Putamen (tissue), 1 donor: Measurements from ENCODE around the gene PI4K2B.
A peak's percentile ranks its signal among the peaks of the same experiment; 100 is the strongest.
"Not testable (repeated sequence)": the region's sequence is repeated elsewhere in the genome, so short reads cannot be mapped to it uniquely, and the experiment has no call there.

Experiments
- DNase-seq: peaks from one replicate; pipeline ENCODE4 v3.0.0-alpha.2; 2016; ENCODE audit warnings: low spot score

The PI4K2B gene

DNA sequence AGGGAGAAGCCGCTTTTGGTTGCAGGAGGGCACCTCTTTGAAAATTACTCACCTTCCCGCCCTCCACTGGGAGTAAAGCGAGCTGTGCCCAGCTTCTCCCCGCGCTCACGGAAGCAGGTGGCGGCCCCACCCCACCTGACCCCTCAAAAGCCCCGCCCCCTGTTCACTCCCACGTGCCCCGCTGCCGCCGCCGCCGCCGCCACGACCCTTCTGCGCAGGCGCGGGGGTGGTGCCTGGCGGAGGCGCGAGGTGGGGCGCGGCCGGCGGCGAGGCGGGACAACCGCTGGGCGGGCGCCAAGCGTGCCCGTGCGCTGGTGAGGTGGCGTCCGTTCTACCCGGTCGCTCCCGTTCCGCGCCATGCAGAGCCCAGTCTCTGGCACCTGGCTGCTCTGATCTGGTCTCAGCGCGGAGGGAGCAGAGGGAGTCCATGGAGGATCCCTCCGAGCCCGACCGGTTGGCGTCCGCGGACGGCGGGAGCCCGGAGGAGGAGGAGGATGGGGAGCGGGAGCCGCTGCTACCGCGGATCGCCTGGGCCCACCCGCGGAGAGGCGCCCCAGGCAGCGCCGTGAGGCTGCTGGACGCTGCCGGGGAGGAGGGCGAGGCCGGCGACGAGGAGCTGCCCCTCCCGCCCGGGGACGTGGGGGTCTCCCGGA is at the start of gene PI4K2B:
Gene PI4K2B, plus strand, starts transcription at position 297 of the 653 bp plus-strand sequence. Its CDS starts 131 bp downstream, at position 428.
- peak; percentile 74 for DNase-seq

DNA sequence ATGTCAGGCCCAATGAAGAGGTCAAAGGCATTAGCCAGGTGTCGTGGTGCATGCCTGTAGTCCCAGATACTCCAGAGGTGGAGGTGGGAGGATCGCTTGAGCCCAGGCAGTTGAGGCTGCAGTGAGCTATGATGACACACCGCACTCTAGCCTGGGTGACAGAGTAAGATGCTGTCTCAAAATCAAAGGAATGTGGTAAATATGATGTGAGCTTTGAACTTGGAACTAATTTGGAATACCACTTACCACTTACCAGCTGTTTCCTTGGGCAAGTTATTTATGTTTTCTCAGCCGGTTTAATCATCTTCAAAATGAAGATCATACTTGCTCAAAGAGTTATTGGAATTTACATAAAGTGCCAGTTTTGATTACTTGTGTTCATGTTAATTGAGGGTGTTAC is 49.8 kb upstream of the PI4K2B start:
- DNase-seq, result no peak

DNA sequence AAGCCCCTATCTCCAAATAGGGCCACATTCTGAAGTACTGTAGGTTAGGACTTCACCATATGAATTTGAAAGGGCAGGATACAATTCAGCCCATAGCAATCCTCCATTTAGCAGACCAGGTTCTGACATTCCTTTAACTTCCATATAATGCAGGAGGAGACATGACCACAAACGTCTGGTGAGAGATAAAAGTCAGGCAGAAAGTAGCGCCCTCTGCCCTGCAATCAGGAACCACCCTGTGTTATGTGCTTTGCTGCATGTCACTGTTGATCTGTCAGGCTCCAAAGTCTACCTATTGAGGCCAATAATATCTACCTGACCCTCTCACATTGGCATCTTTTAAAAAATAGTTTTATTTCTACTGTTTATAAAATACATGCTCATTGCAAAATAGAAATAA is 43.4 kb upstream of the PI4K2B start:
- DNase-seq, result no peak

DNA sequence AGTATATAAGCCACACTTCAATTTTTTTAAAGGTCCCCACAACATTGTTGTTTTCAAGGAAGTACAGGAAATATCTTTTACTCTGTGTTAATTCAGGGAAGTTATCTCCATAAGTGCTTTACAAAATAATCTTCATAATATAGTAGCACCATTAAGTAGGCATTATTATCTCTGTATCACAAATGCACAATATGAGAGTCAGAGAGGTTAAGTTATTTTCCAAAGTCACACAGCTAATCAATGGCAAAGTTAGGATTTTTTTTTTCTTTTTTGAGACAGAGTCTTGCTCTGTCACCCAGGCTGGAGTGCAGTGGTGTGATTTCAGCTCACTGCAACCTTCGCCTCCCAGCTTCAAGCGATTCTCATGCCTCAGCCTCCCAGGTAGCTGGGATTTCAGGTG is 35.1 kb upstream of the PI4K2B start:
- no peak for DNase-seq

DNA sequence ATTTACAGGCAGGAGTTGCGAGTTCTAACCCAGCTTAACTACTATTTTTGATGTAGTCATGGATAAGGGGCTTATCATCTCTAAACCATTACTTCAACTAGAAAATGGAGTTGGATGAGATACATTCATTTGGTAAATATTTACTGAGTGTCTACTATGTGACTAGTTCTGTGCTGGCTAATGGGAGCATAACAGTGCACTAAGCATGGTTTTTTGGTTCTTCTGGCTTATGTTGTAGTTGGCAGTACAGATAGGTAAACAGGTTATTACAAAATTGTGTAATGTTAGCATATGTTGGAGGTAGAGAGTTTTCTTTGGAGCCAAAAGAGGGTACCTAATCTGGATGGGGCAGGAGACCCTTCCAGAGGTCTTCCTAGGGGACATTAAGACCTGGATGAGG is 25.8 kb upstream of the PI4K2B start:
- no peak for DNase-seq

DNA sequence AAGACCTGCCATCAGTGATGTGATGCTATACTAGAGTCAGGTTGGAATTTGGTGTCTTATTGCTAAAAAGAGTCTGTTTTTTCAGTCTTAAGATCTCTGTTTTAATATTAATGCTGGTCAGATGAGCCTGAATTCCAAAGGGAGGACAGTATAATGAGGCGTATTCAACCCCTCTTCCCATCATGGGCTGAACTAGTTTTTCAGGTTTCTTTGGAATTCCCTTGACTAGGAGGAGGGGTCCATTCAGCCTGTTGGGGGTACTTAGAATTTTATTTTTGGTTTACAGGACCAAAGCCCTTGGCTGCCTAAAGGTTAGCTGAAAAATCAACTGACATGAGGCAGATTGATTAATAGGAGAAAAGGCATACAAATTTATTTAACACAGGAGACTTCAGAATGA is 24.1 kb upstream of the PI4K2B start:
- DNase-seq, result no peak

DNA sequence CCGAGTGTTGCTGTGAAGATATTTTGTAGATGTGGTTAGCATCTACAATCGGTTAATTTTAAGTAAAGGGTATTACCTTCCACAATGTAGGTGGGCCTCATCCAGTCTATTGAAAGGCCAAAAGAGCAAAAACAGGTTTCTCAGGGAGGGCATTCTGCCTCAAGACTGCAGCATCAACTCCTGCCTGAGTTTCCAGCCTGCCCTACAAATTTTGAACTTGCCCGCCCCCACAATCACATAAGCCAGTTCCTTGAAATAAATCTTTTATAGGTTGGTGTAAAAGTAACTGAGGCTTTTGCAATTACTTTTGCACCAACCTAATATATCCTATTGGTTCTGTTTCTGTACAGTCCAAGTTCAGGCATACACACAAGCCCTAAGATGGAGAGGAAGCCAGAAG is 22.1 kb upstream of the PI4K2B start:
- DNase-seq, result no peak

DNA sequence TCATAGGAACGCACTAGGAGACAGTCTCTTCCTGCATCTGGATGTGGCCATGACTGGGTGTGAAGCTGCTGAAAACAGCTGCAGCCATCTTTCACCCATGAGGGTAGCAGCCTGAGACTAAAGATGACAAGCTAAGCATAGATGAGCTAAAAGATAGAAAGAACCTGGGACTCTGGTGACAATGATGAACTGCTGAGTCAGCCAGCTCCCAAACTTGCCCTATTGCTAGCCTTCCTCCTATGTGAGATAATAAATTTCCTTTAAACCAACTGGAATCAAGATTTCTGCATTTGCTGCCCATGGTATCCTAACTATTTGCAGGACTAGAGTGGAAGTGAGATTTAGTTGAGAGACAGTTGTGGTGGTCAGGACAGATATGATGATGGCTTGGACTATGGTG is 21.0 kb upstream of the PI4K2B start:
- no peak for DNase-seq

DNA sequence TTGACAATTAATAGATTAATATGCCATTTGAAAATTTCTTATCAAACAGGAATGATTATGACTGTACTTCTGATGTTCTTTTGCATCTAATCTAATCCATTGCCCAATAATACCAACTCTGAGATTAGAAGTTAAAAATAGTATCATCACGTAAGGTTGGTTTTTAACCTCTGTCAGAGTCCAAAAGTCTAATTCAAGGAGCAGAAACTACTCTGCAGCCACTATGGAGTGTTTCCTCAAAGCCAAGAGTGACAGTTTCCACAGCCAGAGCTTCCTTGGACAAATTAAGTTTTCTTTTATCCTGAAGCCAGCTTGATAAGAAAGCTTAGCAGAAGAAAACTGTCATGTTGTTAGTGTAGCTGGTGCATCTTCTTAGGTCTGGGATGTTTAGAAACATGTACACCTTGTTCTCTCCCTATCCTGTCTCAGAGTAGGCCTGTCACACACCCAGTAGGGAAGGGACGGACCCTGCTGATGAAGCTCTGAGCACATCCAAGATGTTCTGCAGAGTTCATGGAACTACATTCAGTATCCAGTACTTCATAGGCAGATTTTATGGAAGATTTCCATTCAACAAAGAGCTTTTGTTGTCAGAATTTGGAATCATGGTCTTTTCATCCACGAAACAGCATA is 20.4 kb upstream of the PI4K2B start:
- DNase-seq, result no peak

DNA sequence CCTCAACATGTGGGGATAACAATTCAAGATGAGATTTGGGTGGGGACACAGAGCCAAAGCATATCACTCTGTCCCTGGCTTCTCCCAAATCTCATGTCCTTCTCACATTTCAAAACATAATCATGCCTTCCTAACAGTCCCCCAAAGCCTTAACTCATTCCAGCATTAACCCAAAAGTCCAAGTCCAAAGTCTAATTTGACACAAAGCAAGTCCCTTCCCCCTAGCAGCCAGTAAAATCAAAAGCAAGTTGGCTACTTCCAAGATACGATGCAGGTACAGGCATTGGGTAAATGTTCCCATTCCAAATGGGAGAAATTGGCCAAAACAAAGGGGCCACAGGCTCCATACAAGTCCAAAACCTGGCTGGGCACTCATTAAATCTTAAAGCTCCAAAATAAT is 19.1 kb upstream of the PI4K2B start:
- DNase-seq, result not testable (repeated sequence)

DNA sequence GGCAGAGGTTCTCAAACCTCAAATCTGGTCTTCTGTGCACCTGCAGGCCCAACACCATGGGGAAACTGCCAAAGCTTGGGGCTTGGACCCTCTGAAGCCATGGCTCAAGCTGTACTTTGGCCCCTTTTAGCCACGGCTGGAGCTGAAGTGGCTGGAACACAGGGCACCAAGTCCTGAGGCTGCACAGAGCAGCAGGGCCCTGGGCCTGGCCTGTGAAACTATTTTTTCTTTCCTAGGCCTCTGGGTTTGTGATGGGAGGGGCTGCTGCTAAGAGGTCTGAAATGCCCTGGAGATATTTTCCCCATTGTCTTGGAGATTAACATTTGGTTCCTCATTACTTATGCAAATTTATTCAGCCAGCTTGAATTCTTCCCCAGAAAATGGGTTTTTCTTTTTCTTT is 18.3 kb upstream of the PI4K2B start:
- DNase-seq, result no peak

DNA sequence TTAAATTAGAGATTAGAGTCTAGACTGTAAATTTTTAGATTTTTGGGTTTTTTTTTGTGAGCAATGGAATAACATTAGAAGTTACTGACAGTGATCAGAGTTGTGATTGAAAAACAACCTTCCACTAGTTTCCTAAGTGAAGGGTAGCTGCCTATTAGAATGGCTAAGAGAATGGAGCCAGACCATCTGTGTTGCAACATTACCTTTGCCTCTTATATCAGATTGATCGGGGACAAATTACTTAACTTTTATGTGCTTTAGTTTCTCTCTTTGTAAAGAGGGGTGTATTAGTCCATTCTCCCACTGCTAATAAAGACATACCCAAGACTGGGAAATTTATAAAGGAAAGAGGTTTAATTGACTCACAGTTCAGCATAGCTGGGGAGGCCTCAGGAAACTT is 12.5 kb upstream of the PI4K2B start:
- DNase-seq, result no peak

DNA sequence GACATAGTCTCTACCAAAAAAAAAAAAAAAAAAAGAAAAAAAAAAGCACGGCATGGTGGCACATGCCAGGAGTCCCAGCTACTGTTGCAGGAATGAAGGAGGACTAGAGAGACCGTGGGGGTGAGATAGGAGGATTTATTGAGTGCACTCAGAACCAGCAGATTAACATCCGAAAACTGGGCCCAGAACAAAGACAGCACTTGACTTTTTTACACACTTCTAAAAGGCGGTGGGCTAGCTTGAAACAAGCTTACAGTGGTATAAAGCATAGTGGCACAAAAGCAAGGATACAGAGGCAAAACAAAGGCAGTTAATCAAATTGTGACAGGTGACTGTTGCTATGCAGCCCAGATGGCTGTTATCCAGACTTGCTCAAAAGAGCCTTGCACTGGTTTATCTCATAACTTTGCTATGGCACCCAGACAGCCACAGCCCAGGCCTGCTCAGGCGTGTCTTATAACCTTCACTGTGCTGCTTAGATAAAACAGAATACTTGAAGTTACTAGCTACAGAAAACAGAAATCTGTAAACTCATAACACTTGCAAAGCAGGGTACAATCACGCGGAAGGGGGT is 9.9 kb upstream of the PI4K2B start:
- DNase-seq, result no peak

DNA sequence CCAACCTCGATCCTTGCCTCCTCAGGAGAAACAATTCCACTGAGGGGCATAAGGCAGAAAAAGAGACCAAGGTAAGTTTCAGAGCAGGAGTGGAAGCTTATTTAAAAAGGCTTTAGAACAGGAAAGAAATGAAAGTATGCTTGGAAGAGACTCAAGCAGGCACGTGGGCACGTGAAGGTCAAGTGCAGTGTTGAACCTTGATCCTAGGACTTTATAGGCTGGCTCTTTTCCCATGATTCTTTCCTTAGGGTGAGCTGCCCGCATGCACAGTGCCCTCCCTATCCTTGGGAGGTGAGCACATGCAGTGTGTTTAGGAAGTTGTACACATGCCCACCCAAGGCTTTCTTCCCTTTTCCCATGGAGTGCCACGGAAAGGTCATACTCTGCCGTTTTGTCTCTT is 4.0 kb upstream of the PI4K2B start:
- DNase-seq, result no peak

DNA sequence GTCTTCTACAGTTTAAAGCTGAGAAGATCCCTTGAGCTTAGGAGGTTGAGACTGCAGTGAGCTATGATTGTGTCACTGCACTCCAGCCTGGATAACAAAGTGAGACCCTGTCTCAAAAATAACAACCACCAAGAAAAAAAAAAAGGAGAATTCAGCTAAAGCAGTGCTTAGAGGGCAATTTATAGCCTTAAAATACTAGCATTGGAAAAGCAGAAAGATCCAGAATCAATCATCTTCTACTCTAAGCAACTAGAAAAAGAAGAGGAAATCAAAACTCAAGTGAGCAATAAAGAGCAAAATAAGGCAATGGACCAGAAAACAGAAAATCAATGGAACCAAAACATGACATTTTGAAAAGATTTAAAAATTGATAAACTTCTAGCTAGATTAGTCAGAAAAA is 639 bp upstream of the PI4K2B start:
- no peak for DNase-seq

DNA sequence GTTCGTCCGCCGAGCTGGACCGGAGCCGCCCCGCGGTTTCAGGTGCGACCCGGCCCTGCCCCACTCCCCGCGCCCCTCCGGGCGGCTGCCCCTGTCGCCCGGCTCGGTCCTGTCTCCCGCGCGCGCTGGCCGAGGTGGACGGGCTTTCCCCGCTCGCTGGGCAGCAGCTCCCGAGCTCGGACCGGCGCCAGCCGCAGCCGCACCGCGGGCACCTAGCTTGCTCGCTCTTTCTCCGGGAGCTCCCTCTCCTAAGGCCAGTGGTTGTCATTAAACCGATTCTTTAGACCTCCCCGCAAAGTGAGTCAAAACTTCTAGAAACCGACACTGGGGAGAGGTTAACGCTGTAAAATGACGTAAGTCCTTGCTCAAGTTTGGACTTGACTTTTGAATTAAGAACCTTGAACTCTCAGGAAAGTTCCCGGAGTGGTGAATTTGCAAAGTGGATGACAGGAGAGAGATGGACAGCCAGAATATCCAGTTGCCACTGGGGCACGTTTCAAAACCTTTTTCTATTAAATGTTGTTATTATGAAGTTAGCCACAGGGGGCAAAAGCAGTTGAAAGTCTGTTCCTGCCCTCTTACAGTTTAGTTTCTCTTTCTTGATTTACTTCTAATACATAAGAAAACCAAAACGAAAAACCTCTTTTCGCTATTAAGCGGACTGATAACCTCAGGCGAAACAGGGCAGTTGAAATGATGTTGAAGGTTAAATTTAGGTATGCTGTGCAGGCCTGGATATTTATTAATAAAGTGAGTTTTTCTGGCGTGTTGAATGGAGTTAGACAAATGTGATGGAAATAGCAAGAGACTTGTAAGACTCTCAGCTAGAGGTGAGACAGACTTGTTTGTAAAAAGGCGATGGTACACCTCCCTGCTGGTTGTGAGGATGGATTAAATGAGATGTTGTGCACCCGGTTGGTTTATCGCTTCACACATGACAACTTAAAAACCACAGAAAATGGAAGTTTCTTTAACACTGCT is 847 bp downstream of the PI4K2B start:
- peak; percentile 34 for DNase-seq

DNA sequence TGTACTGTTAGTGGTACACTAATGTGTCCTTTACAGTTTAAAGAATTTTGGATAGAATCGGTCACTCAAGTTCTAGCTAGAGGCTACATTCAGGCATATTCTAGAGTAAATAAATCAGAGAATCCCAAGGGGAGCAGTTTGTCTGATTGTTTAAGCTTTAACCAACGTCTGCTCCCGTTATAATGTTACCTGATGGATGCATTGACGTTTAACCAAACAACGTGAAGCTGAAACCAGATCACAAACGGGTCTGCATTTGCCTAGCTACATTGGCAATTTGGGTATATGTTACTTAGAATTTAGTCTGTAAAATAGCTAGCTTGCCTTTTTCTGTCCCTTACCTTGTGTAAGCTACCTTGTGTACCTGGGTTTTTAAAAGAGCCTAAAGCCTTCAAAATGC is 1.6 kb downstream of the PI4K2B start:
- DNase-seq, result no peak

DNA sequence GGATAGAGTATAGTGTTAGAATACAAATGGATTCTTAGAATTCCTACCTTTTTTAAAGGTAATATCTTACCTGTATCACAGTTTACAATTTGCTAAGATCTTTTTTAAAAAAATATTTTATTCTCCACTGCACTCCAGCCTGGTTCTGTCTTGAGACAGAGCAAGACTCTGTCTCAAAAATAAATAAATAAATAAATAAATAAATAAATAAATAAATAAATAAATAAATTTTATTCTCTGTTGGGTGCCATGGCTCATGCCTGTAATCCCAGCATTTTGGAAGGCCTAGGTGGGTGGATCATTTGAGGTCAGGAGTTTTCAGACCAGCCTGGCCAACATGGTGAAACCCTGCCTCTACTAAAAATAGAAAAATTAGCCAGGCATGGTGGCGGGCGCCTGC is 2.2 kb downstream of the PI4K2B start:
- not testable (repeated sequence) for DNase-seq

DNA sequence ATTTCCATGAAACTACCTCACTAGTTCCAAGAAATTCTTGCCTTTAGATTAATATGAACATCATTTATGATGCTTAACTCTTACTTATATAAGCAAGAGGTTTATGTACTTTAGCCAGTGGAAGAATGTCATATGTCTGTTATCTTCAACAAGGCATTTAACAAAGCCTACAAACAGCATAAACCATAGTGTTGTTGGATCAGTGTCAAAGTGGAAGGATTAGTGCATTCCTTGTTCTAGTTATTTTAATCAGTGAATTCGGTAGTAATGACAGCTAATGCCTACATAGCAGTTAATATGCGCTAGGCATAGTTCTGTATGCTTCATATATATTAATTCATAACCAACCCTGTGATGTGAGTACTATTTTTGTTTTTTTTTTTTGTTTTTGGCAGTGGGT is 3.1 kb downstream of the PI4K2B start:
- no peak for DNase-seq

DNA sequence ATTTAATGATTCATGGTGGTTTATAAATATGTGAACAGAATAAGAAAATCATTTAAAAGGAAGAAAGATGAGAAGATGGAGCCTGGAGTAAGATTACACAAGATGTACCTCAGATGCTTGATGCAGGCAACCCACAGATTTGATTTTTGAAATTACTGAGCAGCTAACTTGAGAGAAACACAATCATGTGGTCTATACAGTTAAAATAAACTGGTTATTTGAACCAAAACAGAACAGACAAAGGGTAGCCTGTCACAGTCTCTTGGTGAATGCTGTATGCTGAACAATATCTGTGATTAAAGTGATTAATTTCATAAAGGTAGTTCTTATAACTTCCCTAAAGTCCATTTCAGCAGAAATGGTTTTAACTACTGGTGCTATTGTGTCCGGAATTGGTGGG is 4.2 kb downstream of the PI4K2B start:
- no peak for DNase-seq

DNA sequence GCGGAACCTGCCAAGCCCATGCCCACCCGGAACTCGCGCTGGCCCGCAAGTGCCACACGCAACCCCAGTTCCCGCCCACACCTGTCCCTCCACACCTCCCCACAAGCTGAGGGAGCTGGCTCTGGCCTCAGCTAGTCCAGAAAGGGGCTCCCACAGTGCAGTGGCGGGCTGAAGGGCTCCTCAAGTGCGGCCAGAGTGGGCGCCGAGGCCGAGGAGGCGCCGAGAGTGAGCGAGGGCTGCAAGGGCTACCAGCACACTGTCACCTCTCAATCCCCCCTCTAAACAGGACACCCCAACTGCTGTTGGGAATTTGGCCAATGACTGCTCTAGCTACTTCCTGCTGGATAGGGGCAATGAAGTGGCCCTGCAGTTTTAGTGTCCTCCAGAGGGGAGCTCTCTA is 5.7 kb downstream of the PI4K2B start:
- not testable (repeated sequence) for DNase-seq

DNA sequence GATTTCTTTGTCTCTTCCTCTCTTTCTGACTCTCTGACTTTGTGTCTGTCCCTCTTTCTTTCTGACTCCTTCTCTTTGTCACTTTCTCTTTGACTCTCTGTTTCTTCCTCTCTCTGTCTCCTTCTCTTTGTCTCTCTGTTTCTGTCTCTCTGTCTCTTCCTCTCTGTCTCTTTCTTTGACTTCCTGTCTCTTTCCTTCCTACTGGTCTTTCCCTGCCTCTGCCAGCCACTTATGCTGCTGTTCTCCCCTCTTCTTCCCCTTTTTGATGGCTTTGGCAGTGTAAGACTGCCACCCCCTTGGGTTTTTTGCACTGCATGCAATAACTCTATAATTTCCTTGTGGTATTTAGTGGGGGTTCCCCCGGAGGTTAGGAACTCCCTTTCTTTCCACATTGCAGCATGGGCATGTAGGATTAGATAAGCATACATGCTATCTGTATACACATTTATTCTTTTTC is 6.9 kb downstream of the PI4K2B start:
- DNase-seq, result not testable (repeated sequence)
